Endodermal cell (in vitro differentiated cells): Measurements from ENCODE around the gene GPATCH4. TPM values are rescaled to one million over a fixed set of nuclear protein-coding genes. Genes with fewer than 3 reads are reported as not detected.

Source experiments
- DNase-seq: peaks from one replicate; pipeline ENCODE4 v3.0.0-alpha.2; 2017
- H3K27ac ChIP-seq: 2 replicates; pipeline ENCODE4 v1.5.1; 2013; ENCODE audit warnings: mild to moderate bottlenecking, low read depth, low read length, moderate library complexity
- H3K27me3 ChIP-seq: 2 replicates; pipeline ENCODE4 v1.6.1; 2013; ENCODE audit warnings: mild to moderate bottlenecking, low read length, moderate library complexity; ENCODE audit not compliant: insufficient read depth, control insufficient read depth, poor library complexity, severe bottlenecking
- H3K36me3 ChIP-seq: 2 replicates; pipeline ENCODE4 v1.7.0; 2013; ENCODE audit warnings: mild to moderate bottlenecking, low read length, moderate library complexity; ENCODE audit not compliant: control insufficient read depth, insufficient read depth
- H3K4me1 ChIP-seq: one replicate; pipeline ENCODE4 v1.7.0; 2013; ENCODE audit warnings: low read length; ENCODE audit not compliant: control insufficient read depth, insufficient read depth
- H3K4me3 ChIP-seq: 2 replicates; pipeline ENCODE4 v1.5.1; 2013; ENCODE audit warnings: mild to moderate bottlenecking, low read length, moderate library complexity
- H3K9ac ChIP-seq: 2 replicates; pipeline ENCODE4 v1.6.1; 2013; ENCODE audit warnings: mild to moderate bottlenecking, low read length, moderate library complexity; ENCODE audit not compliant: poor library complexity, severe bottlenecking; ENCODE audit errors: extremely low read depth
- H3K9me3 ChIP-seq: 2 replicates; pipeline ENCODE4 v1.6.1; 2013; ENCODE audit warnings: mild to moderate bottlenecking, low read length, moderate library complexity; ENCODE audit not compliant: control insufficient read depth
- H3K27ac Mint-ChIP-seq: 2 replicates; pipeline ENCODE4 v1.8.0; 2020; ENCODE audit warnings: mixed read lengths
- H3K27me3 Mint-ChIP-seq: 2 replicates; pipeline ENCODE4 v1.8.0; 2021; ENCODE audit warnings: mild to moderate bottlenecking, mixed read lengths; ENCODE audit not compliant: insufficient read depth
- H3K36me3 Mint-ChIP-seq: 2 replicates; pipeline ENCODE4 v1.8.0; 2020; ENCODE audit warnings: low read depth, mixed read lengths
- H3K4me1 Mint-ChIP-seq: 2 replicates; pipeline ENCODE4 v1.8.0; 2020; ENCODE audit warnings: mixed read lengths
- H3K4me3 Mint-ChIP-seq: 2 replicates; pipeline ENCODE4 v1.8.0; 2020; ENCODE audit warnings: mild to moderate bottlenecking, moderate library complexity, mixed read lengths
- H3K9me3 Mint-ChIP-seq: 2 replicates; pipeline ENCODE4 v1.8.0; 2020; ENCODE audit warnings: mild to moderate bottlenecking, mixed read lengths
- CTCF ChIP-seq: fragments of 200-600 bp; sonication (generic); conservative IDR thresholded peaks from 2 replicates; pipeline ENCODE4 v1.5.0; 2021; ENCODE audit warnings: antibody characterized with exemption, mild to moderate bottlenecking
- WGBS, 2 experiments: methylation state at CpG; one replicate each; pipeline versions ENCODE4 v1.1.5 to v1.1.7; 2013; ENCODE audit warnings: missing lambda C conversion rate in 2 of 2, mixed read lengths in 1 of 2; ENCODE audit not compliant: insufficient coverage in 1 of 2, insufficient read length in 1 of 2; 5-methylcytosine and 5-hydroxymethylcytosine counted together
- total RNA-seq, 2 donors: library from RNA; stranded (reverse); fragmentation: NEBNext Ultra II Directional in 1 of 2; extraction: Animal tissue kit (Norgen Biotek cat#: 25700) in 1 of 2; gene quantifications; 2 replicates in 1 of 2; 3 replicates in 1 of 2; pipeline ENCODE4 v1.2.1, GENCODE V29; 2021

GPATCH4 gene
- total RNA-seq, 2 donors from 2014 or later, result 23.0 to 34.4 TPM

- no peaks in the 10 kb centered on the region for H3K27me3 Mint-ChIP-seq
- no peak for DNase-seq
- peak overlapping the region; percentile 75 for H3K4me3 Mint-ChIP-seq
- H3K4me1 Mint-ChIP-seq, result peaks cover 5% of the 10 kb centered on the region
- H3K27me3 ChIP-seq, result no peaks in the 10 kb centered on the region
- no peak overlapping the region for H3K27ac ChIP-seq
- no peaks in the 10 kb centered on the region for H3K9me3 Mint-ChIP-seq
- no peak for TF ChIP-seq CTCF
- H3K9me3 ChIP-seq, result no peaks in the 10 kb centered on the region
- 85 to 94% methylated on average over 4 to 8 of the region's 8 CpGs for WGBS, 2 experiments
- H3K4me1 ChIP-seq, result no peaks in the 10 kb centered on the region
- H3K36me3 ChIP-seq, result peaks cover 40% of the 10 kb centered on the region
- H3K4me3 ChIP-seq, result peak overlapping the region; percentile 86
- H3K36me3 Mint-ChIP-seq, result peaks cover 30% of the 10 kb centered on the region
- no peak overlapping the region for H3K9ac ChIP-seq
- H3K27ac Mint-ChIP-seq, result no peak overlapping the region
Measured at GRCh38 chr1:156592910-156593660, 8.2 kb downstream of the GPATCH4 start.

- Histone ChIP-seq H3K9ac (peak overlapping the region; percentile 58), H3K27ac (no peak overlapping the region), H3K4me3 (peak overlapping the region; percentile 86), H3K27me3 (no peaks in the 10 kb centered on the region), H3K4me1 (no peaks in the 10 kb centered on the region), H3K9me3 (no peaks in the 10 kb centered on the region), H3K36me3 (peaks cover 33% of the 10 kb centered on the region)
- DNase-seq, result peak; percentile 57
- no peaks in the 10 kb centered on the region for H3K9me3 Mint-ChIP-seq
- peaks cover 5% of the 10 kb centered on the region for H3K4me1 Mint-ChIP-seq
- H3K27ac Mint-ChIP-seq, result no peak overlapping the region
- H3K4me3 Mint-ChIP-seq, result peak overlapping the region; percentile 75
- TF ChIP-seq CTCF, result no peak
- H3K36me3 Mint-ChIP-seq, result peaks cover 26% of the 10 kb centered on the region
- H3K27me3 Mint-ChIP-seq, result peaks cover 1% of the 10 kb centered on the region
- 65 to 68% methylated on average over 6 to 16 of the region's 16 CpGs for WGBS, 2 experiments
Measured at GRCh38 chr1:156592158-156592909, 8.9 kb downstream of the GPATCH4 start.

- WGBS, 2 experiments, result 0 to 1% methylated on average over 26 to 60 of the region's 60 CpGs
- peak within 1 kb of the TSS; percentile 75 for H3K4me3 Mint-ChIP-seq
- no peaks in the 10 kb centered on the region for H3K9me3 ChIP-seq
- peaks cover 5% of the 10 kb centered on the region for H3K4me1 Mint-ChIP-seq
- no peaks in the 10 kb centered on the region for H3K4me1 ChIP-seq
- TF ChIP-seq CTCF, result no peak
- H3K27me3 Mint-ChIP-seq, result peaks cover 1% of the 10 kb centered on the region
- H3K27ac ChIP-seq, result no peak within 1 kb of the TSS
- peaks cover 22% of the 10 kb centered on the region for H3K36me3 Mint-ChIP-seq
- H3K9me3 Mint-ChIP-seq, result no peaks in the 10 kb centered on the region
- H3K9ac ChIP-seq, result peak within 1 kb of the TSS; percentile 58
- H3K36me3 ChIP-seq, result peaks cover 26% of the 10 kb centered on the region
- peak within 1 kb of the TSS; percentile 92 for H3K27ac Mint-ChIP-seq
- H3K4me3 ChIP-seq, result peak within 1 kb of the TSS; percentile 86
- peak; percentile 92 for DNase-seq
- no peaks in the 10 kb centered on the region for H3K27me3 ChIP-seq
Measured at GRCh38 chr1:156591432-156592157, 9.7 kb downstream of the GPATCH4 start, which contains the start of gene NAXE. Gene NAXE, plus strand, starts transcription at chr1:156591776. Its CDS starts 29 bp downstream, at chr1:156591805.
